Chondrocyte (in vitro differentiated cells): Measurements from ENCODE around the gene GPX2. TPM values are rescaled to one million over a fixed set of nuclear protein-coding genes. Genes with fewer than 3 reads are reported as not detected.

Source experiments
- DNase-seq: peaks from one replicate; pipeline ENCODE4 v3.0.0; 2021; ENCODE audit warnings: mixed read lengths, low spot score
- H3K27ac Mint-ChIP-seq: one replicate; pipeline ENCODE4 v1.8.0; 2021; ENCODE audit warnings: mild to moderate bottlenecking, moderate library complexity, mixed read lengths; ENCODE audit not compliant: unreplicated experiment
- H3K27me3 Mint-ChIP-seq: 2 replicates; pipeline ENCODE4 v1.8.0; 2021; ENCODE audit warnings: low read depth, mixed read lengths
- H3K36me3 Mint-ChIP-seq: 2 replicates; pipeline ENCODE4 v1.8.0; 2021; ENCODE audit warnings: low read depth, mixed read lengths
- H3K4me1 Mint-ChIP-seq: 2 replicates; pipeline ENCODE4 v1.8.0; 2021; ENCODE audit warnings: low read depth, mild to moderate bottlenecking, mixed read lengths
- H3K4me3 Mint-ChIP-seq: one replicate; pipeline ENCODE4 v1.8.0; 2021; ENCODE audit warnings: mild to moderate bottlenecking, moderate library complexity, mixed read lengths; ENCODE audit not compliant: unreplicated experiment
- H3K9me3 Mint-ChIP-seq: 2 replicates; pipeline ENCODE4 v1.8.0; 2021; ENCODE audit warnings: low read depth, mixed read lengths
- total RNA-seq: library from RNA; stranded (reverse); gene quantifications from 3 replicates; pipeline ENCODE4 v1.2.1, GENCODE V29; 2021
- TF ChIP-seq, protein P1 (sequence below): fragments of 200-600 bp; sonication (generic); IDR thresholded peaks from 2 replicates; pipeline ENCODE4 v1.5.0; 2021; ENCODE audit warnings: antibody characterized with exemption, mild to moderate bottlenecking, moderate library complexity

GPX2 gene
- total RNA-seq, 1 donor from 2014 or later, result not detected

DNA sequence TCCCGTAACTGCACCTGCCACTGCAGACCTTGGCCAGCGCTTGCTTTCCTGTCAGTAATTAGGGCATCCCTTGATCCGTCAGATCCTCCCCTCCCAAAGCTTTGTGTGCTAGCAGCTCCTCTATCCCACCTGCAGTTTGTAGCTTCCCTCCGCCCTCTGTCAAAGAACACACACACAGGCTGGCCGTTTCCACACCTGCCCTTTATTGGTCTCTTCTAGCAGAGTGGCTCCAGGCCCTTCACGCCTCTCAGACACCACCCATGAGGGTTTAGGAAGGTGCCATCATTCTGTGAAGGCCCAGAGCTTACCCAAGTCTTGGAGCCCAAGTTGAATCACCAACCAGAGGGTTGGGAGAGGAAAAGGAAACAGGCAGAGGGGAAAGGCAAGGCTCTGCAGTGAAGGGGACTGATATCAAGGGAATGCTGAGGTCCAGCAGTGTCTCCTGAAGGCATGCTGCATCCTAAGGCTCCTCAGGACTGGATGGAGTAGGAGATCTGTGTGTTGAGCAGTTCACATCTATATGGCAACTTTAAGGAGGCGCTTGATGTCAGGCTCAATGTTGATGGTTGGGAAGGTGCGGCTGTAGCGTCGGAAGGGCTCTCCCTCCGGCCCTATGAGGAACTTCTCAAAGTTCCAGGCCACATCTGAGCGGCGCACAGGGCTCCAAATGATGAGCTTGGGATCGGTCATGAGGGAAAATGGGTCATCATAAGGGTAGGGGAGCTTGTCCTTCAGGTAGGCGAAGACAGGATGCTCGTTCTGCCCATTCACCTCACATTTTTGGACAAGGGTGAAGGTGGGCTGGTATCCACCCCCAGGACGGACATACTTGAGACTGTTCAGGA is 3.4 kb downstream of the GPX2 start:
- no peaks in the 10 kb centered on the region for H3K27me3 Mint-ChIP-seq
- peaks cover 44% of the 10 kb centered on the region for H3K4me1 Mint-ChIP-seq
- no peak overlapping the region for H3K4me3 Mint-ChIP-seq
- H3K36me3 Mint-ChIP-seq, result peaks cover 7% of the 10 kb centered on the region
- peak overlapping the region; percentile 13 for H3K27ac Mint-ChIP-seq
- DNase-seq, result no peak
- H3K9me3 Mint-ChIP-seq, result no peaks in the 10 kb centered on the region
- TF ChIP-seq, protein P1, sequence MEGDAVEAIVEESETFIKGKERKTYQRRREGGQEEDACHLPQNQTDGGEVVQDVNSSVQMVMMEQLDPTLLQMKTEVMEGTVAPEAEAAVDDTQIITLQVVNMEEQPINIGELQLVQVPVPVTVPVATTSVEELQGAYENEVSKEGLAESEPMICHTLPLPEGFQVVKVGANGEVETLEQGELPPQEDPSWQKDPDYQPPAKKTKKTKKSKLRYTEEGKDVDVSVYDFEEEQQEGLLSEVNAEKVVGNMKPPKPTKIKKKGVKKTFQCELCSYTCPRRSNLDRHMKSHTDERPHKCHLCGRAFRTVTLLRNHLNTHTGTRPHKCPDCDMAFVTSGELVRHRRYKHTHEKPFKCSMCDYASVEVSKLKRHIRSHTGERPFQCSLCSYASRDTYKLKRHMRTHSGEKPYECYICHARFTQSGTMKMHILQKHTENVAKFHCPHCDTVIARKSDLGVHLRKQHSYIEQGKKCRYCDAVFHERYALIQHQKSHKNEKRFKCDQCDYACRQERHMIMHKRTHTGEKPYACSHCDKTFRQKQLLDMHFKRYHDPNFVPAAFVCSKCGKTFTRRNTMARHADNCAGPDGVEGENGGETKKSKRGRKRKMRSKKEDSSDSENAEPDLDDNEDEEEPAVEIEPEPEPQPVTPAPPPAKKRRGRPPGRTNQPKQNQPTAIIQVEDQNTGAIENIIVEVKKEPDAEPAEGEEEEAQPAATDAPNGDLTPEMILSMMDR, result no peak

DNA sequence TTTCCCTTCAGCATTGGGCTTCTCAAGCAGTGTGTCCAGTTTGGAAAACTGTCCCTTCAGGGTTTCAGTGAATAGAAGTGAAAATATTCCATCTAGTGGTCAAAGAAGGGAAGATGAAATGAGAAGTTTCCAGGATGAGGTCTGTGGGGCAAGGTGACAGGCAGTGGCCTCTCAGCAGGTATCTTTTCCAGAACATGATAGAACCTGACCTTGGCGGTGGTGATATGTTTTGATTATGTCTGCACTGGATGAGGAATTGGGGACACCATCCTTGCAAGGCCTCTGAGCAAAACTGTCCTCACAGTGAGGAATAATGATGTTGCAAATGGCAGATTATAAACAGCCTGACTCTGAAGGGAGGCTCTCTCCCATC is 4.7 kb downstream of the GPX2 start:
- TF ChIP-seq, protein P1, result peak; percentile 78
- Mint-ChIP-seq H3K4me3 (no peak overlapping the region), H3K36me3 (peaks cover 10% of the 10 kb centered on the region), H3K27me3 (no peaks in the 10 kb centered on the region), H3K9me3 (no peaks in the 10 kb centered on the region), H3K4me1 (peaks cover 46% of the 10 kb centered on the region), H3K27ac (peak overlapping the region; percentile 42)
- DNase-seq, result no peak

DNA sequence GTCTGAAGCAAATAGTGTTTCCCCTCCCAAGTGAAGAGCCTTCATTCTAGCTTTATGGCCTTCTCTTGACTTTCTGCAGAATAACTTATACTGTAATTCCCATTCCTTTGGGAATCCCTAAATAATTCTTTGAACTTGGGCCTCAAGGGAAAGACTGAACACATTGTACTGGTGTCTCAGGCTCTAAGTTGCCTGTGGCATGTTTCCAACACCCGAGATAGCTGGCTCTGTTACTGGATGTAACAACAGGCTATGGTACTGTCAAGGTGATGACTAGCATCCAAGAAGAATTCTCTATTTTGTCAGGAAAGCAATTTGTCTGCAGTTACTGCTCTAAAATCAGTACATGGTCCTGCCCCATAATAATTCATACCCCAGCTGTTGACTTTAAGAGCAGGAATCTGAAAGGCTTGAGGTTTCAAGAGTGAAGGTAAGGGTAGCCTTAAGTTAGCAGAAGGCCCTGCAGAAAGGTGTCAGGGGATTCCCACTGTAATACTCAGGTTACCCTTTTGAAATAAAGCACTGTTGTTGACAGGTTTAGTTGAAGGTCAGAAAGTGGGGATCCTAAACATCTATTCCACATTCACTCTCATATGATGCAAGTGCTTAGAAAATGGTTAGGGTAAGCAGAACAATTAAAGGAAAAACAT is 5.2 kb downstream of the GPX2 start:
- Mint-ChIP-seq H3K9me3 (no peaks in the 10 kb centered on the region), H3K4me1 (peaks cover 46% of the 10 kb centered on the region), H3K27ac (peak overlapping the region; percentile 83), H3K4me3 (no peak overlapping the region), H3K27me3 (no peaks in the 10 kb centered on the region), H3K36me3 (peaks cover 10% of the 10 kb centered on the region)
- TF ChIP-seq, protein P1, result no peak
- DNase-seq, result no peak

DNA sequence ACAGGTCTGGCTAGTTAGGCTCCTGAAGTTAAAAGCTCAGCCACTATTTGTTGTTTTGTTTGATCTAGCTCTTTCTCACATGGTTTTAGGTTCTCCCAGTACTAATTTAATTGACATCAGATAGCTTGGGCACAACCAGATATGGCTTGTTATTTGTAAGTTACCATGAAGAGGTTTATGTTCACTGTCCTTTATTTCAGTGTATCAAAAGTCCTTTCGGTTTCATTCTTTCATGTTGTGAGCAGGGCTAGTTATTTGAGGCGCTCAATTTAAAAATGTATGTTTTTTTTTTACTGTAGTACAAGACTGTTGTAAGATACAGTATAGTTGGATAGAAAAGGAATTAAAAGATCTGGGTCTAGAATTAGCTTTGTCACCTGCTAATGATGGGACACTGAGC is 7.0 kb downstream of the GPX2 start:
- no peak for DNase-seq
- Mint-ChIP-seq H3K27ac (peak overlapping the region; percentile 42), H3K27me3 (no peaks in the 10 kb centered on the region), H3K4me3 (no peak overlapping the region), H3K4me1 (peaks cover 46% of the 10 kb centered on the region), H3K36me3 (peaks cover 12% of the 10 kb centered on the region), H3K9me3 (no peaks in the 10 kb centered on the region)
- TF ChIP-seq, protein P1, result no peak

DNA sequence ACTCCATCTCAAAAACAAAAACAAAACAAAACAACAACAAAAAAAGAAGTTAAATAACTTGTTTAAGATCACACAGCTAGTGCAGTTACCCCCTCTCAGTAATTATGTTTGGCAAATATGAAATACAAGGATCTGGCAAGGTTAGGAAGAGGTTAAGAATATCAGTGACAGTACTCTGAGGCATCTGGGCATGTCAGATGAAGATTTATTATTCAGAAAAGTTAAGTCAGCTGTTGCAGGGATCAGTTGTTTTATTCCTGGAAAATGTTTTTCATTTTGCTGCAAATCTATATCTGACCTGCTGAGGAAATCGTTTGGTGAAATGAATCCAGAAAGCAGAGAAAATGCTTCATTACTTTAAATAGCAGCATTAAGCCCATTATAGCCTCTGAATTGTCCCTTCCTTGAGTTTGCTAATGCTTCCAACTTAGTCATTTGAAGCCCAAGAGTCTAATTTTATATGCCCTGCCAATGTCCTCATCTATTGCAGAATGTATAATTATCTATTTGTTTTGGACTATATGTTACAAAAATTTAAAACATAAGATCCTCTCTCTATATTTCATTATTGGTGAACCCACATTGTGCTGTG is 8.1 kb downstream of the GPX2 start:
- no peak for DNase-seq
- TF ChIP-seq, protein P1, result no peak
- H3K27ac Mint-ChIP-seq, result peak overlapping the region; percentile 22
- no peaks in the 10 kb centered on the region for H3K9me3 Mint-ChIP-seq
- H3K4me1 Mint-ChIP-seq, result peaks cover 46% of the 10 kb centered on the region
- no peak overlapping the region for H3K4me3 Mint-ChIP-seq
- no peaks in the 10 kb centered on the region for H3K27me3 Mint-ChIP-seq
- peaks cover 12% of the 10 kb centered on the region for H3K36me3 Mint-ChIP-seq
